Stimulated activated CD8-positive, alpha-beta memory T cell treated with anti-CD3 and anti-CD28 coated beads, Interleukin-15, amount 100 ng/mL, for 24 hours (primary cell): Measurements from ENCODE around the gene ABCG1.

Experiments used
- DNase-seq: peaks from one replicate; pipeline ENCODE4 v3.0.0-alpha.2; 2020; ENCODE audit warnings: low read depth

The ABCG1 gene

DNA sequence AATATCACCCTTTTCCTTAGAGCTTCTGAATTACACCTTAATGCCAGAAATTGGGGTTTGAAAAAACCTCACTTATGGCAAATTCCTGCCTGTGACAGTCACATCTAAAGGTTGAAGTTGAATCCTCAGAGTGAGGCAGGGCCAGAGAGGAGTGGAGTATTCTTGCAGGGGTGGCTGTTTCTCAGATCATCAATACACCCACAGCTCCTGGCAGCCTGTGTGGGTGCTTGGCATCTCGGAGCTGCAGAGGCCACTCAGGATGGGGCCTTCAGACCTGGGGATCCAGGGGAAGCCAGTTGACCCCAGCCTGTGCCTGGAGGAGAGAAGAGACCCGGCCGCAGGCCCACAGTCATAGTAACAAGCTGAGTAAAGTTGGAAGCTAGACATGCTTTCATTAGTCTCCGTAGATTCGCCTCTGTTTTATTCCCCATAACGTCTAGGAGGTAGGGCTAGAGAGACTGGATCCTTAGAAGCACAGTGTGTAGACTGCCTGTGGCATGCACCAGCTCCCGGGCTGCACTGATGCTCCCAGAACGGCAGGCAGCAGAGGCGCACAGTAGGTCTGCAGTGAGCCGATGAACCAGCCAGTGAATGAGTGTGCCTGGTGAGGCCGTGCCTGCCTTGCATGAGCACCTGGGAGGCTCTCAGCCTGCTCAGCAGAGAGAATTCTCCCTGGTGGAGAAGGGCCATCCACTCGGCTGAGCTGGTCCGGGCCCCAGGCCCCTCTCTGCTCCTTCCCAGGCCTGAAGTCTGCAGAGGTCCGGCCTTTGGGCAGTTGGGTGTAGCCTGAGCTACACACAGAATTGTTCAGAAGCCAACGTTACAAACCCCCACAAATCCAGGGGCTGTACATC is 53.4 kb downstream of the ABCG1 start:
- no peak for DNase-seq

DNA sequence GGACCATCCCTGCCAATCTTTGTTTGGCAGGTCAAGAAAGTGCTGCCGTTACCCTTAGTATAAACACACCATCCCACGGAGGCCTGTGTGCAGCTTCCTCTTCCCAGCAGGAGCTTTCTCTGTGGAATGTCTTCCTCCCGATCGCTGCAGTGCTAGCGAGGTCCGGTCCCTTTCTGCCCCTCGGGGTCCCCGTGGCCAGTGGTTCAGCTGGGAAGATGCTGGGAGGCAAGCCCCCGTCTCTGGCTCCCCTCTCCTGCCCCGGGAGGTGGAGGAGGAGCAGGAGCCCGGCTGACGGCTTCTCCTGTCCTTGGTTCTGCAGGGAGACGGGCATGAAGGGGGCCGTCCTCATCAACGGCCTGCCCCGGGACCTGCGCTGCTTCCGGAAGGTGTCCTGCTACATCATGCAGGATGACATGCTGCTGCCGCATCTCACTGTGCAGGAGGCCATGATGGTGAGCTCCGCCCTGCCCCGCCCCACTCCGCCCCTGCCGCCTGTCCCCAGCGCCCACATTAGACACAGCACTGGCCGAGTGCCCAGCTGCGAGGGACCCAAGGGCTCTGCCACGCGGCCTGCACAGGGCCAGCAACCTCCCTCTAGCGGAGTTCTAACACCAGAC is 54.2 kb downstream of the ABCG1 start:
- no peak for DNase-seq

DNA sequence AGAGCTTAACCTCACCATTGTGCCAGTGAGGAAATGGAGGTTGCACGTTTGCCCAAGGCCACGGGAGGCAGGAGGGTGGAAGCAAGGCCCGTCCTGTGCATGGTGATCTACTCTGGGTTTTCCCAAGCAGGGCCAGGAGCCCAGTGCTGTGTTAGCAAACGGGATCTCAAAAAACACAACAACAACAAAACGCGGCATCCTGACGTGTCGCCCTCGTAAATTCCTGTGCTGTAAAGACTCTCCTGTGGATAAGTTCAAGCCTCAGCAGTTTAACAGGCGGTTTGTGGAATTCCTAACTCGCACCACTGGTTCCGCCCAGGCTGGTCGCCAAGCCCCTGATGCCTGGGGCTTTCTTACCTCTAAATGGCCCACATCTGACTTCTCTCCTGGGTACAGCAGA is 57.1 kb downstream of the ABCG1 start:
- no peak for DNase-seq

DNA sequence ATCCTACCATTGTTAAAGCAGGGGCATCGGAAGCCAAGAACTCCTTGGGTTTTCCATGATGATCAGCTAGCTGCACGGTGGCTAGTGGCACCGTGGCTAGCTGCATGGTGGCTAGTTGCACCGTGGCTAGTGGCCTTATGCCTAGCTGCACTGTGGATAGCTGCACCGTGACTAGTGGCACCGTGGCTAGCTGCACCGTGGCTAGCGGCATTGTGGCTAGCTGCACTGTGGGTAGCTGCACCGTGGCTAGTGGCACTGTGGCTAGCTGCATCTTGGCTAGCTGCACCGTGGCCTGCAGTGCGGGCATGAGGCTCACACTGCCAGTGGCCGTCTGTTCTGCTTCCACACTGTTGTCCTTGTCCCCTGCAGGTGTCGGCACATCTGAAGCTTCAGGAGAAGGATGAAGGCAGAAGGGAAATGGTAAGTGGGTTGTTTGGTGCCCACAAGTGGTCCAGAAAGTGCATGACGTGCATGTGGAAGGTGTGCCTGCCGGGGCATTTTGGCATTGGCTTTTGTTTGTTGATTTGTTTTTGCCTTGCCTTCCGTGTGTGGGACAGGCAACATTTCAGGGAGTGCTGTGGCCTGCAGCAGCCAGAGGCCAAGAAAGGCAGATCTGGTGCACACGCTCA is 57.7 kb downstream of the ABCG1 start:
- no peak for DNase-seq

DNA sequence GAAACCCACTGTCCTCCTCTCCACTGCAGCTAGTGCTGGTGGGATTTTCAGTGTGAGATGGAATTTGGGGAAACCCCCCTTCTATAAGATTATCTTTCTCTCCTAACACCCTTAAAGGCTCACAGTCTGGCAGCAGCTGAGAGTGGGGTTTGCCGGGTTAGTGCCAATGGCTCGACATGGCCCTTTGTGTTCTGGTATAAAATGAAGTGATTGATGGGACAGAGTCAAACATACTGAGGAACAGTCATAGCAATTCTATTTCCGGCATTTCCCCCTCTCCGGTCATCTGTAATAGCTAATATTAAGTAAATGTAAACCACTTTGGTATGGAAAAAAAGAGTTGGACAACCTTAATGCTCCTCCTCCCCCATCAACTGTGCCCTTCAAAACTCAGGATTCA is 58.7 kb downstream of the ABCG1 start:
- DNase-seq: no peak

DNA sequence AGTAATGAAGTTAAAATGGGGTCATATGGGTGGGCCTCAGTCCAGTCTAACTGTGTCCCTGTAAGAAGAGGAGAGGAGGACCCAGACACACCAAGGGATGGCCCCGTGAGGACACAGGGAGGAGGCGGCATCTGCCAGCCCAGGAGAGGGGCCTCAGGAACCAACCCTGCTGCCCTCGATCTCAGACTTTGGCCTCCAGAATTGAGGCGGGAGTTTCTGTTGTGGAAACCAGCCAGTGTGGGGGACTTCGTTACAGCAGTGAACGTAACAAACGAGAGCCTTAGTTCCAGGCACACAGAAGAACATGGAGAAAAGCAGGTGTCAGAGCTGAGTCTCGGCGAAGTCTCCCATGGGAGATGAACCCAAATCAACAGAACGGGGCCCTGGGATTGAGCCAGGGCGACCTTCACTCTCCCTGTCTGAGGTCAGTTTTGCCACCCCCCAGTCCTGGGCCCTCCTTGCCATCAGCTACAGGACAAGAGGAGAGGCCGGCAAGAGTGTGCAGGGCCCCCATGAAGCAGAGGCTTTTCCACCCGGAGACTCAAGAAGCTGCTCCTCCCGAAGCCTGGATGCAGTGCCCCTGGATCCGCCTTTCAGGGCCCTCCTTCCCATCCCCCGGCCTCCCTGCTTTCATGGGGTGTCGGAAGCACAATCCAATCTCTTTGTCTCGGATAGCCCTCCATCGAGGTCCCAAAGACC is 59.7 kb downstream of the ABCG1 start:
- no peak for DNase-seq

DNA sequence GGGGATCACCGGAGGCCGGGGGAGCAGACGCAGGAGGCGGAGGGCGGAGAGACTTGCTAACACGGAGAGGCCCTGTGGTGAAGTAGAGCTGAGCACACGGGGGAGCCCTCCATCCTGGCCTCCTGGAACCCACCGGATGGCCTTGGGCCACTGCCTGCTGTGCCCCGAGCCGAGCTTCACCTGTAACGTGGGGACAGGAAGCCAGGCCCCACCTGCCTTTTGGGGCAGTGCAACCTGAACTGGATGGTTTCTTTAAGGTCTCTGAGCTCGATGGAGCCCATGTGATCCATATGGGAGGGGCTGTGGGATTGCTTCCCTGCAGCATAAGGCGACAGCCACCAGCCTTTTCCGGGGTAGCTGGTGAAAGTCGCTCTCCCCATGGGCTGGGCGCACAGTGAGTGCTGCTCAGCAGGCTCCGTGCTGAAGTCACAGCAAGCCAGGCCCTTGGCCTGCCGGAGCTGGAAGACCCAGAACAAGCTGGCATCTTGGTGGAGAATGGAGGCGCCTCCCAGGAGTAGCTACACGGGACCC is 60.5 kb downstream of the ABCG1 start:
- DNase-seq: no peak

DNA sequence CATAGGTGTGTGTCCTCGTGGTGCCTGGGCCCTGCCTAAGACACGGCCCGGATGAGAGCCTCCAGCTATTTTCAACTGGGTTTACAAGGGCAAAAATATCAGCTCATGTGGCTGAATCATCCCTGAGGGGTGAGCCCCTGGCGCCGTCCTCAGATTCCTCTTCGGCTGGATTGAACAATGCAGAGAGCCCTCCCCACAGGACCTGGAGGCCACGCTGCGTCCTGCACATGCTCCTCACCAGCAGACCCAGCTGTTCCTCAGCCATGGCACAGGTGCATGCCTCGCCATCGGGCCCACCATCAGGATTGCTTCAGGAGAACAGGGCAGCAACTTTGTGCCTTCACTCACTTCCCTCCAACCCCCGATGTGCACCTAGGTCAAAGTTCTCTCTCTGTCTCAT is 60.9 kb downstream of the ABCG1 start:
- DNase-seq: no peak

DNA sequence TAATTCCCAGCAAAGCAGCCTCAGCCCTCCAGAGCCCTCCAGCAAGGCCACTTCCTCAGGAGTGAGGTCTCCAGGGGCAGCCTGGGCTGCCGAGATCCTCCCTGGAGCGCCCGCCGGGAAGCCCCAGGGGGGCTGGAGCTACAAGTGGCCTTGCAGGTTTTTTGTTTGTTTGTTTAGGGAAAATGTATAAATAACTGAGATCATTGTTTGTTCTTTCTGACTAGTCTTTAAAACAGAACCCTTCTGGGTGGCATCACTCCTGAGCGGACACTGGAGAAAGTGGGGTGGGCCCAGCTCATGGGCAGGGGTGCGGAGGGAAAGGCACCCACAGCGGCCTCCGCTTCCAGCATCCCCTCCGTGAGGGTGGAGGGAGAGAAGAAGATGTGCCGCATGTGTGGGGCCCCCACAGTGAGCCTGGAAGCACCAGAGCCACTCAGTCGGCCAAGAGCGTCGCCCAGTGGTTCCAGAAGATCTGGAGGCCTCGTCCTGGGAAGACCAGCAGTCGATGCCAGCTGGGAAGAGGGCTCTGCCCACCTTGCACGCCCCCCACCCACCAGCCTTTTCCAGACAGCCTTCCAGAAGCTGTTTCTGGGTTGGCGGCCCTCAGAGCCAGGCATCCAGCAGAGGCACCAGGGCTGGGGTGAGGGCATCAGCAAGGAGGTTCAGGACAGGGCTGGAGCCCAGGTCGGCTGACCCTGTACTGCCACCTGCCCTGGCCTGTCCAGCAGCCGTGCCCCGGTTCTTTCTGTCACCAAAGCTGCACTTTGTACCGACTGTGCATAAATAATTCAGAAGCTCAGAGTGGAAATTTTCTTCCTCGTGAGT is 61.6 kb downstream of the ABCG1 start:
- DNase-seq: no peak

DNA sequence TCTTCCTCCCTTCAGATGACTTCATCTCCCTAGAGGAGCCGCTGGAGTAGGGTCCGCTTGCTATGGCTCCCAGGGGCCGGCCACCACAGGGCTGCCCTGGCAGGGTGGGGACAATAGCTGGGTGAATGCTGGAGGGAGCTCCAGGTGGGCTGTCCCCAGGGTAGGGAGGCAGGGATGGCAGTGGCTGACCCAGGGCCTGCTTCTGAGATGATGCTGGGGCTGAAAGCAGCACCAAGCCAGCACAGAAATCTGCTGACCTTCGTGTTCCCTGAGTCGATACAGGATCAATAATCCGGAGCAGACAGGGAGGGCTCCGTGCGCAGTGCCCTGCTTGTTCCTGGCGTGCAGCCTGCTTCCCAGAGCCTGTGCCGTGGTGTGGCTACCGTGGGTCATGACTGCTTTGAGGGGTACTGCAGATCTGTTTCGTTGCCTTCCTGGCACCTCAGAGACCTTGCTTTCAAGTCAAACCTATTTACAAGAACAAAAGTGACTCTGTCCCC is 62.3 kb downstream of the ABCG1 start:
- DNase-seq: no peak

GRCh38 chr21:42282021-42282420 is 63.1 kb downstream of the ABCG1 start:
- DNase-seq: no peak

DNA sequence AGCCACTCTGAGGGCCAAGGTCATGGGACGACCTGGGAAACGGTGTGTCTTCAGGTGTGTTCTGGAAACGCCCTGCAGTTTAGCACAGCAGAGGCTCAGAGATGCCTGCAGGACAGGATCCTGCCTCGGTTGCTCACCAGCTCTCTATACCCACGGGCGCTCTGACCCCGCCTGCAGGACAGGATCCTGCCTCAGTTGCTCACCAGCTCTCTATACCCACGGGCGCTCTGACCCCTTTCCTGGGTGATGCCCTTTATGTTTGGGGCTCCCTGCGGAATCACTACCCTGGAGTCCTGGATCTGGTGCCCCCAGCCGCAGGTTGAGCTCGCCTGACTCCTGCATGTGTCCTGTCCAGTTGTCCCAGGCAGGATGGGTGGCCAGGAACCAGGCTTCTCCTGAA is 63.8 kb downstream of the ABCG1 start:
- DNase-seq: no peak

DNA sequence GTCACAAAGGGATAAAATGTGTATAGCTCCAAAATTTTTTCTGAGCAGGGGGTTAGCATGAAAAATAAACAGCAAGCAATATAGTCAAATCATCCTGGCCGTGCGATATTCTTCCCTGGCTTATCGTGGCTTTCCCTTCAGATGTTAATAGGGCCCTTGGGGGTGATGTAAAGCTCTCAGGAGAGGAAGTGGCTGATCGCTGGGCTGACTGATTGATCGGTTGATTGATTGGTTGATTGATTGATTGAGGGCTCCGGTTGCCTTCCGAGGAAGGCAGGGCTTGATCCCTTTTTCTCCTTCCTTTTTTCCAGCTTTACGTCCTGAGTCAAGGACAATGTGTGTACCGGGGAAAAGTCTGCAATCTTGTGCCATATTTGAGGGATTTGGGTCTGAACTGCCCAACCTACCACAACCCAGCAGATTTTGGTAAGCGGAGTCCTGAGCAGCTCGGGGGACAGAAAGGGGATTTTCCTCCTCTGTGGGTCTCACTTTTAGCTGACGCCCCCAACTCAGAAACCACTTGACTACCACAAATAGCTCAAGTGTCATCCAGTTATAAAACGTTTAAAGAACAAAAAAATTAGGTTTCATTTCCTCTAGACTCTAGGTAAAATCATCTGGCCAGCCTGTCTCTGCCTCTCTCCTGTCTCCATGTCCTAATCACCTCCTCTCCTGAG is 66.8 kb downstream of the ABCG1 start:
- no peak for DNase-seq

DNA sequence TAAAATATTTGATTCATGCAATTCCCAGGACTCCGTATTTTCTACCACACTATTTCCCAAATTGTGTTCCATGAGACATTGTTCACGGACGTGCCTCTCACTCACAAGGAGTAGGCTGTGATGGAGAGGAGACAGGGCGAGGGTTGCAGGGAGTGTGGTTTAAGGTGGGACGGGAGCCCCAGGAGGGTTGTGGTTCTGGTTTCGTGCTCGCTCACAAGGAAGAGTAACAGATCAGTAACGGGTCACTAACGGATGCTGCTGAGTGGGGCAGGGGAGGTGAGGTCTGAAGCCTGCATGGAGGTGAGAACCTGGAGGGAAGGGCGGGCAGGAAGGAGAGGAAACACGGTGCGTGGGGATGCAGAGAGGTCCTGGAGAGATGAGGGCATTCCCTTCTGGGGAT is 67.5 kb downstream of the ABCG1 start:
- no peak for DNase-seq

DNA sequence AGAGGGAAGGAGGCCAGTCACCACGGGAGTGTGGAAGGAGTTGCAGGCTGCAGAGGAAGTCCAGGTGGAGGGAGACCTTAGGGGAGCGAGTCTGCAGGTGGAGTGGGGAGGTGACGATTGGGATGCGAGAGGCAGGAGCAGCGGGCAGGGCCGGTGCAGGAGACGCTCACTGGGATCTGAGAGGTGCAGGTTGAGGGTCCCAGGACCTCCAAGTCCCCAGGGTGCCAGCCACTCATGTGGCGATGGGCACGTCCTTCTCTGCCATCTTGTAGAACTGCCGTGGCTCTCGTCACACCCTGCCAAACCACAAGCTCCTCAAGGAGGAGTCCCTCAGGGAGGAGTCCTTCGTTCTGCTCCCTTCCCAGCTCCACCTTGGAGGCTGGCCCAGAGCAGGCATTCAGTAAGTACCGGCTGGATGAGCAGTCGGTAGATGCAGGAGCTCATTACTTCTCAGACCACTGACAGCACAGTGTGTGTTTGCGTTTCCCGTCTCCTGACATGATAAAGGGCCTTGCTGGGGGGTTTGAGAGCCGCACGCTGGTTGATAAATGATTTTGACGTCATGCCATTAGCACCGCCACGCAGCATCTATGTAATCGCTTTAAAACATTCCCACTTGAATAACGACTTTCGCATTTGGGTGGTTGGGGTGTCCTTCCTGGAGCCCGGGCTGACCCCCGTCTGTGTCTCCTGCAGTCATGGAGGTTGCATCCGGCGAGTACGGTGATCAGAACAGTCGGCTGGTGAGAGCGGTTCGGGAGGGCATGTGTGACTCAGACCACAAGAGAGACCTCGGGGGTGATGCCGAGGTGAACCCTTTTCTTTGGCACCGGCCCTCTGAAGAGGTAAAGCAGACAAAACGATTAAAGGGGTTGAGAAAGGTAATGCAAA is 68.5 kb downstream of the ABCG1 start:
- DNase-seq: no peak

DNA sequence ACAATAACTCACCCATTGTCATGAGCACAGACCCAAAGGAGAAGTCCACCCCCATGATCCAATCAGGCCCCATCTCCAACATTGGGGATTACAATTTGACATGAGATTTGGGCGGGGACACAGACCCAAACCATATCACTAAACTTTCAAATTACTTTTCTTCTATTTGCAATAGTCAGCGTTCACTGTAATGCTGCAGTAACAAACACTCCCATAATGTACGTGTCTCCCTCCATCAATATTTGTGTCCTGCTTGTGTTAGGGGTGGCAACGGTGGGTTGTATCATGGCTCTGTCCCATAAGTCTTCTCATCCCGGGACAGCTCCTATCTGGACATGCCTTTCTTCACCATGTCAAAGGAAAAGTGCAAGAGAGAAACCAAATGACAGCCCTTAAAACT is 70.0 kb downstream of the ABCG1 start:
- DNase-seq: no peak

GRCh38 chr21:42289926-42290325 is 71.0 kb downstream of the ABCG1 start:
- no peak for DNase-seq

DNA sequence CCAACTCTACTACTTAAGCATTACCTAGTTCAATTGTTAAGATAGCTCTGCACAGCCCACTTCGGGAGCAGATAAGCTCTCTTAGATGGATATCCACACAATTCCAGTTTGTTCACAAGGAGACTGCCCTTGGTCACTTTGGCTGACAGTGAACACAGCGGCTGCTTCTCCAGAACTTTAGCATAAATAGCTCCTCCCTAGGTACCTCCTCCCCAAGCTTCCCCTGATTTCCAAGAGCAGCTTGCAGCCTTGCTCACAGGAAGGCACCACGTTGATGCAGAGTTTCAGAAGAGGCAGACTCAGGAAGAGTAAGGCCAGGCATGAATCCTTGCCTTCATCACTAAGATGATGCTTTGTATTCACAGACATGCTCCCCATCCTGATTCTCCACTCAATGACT is 71.6 kb downstream of the ABCG1 start:
- no peak for DNase-seq

GRCh38 chr21:42291003-42291750 is 72.2 kb downstream of the ABCG1 start:
- DNase-seq: no peak
